ENCODE results near the gene MICALL1.
A peak's percentile ranks its signal among the peaks of the same experiment; 100 is the strongest.

Gene MICALL1

DNA sequence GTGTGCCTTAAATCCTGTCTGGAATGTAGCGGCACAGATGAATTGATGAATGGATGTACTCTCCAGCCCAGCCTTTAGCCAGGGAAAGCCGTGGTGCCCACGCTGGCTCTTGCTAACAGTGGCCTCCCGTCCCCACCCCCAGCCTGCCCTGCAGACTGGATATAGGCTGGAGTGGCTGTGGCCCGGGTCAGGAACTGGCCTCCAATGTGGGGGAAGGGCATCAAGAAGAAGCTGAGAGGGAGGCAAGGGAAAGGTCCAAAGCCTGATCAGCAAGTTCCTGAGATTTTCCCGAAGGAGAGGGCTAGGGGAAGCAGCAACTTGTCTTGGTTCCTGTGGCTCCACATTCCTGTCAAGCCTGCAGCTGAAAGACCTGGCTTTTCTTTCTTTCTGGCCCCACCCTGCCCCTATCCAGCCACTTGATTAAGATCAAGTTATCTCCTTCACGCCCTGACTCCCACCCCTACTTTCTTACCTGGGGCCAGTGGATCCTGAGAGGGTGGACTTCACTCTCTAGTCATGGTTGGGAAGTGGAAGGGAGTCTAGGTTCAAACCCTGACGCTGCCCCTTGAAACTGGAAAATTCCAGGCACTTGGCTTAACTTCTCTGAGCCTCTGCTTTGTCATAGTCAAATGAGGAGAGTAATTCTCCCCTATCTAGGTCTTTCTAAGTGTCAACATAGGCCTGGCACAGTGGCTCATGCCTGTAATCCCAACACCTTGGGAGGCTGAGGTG lies 11.0 kb upstream of the MICALL1 start:
- in situ Hi-C loops (cut with HindIII; ENCODE audit: low pct_unique_long_range_greater_than_20kb, low sequenced_read_pairs) = no loop called here
- peak in 1 of 2 experiments; percentile 83 for DNase-seq (ENCODE audit: low read depth in 1 of 2, low spot score in 1 of 2)
- TF ChIP-seq JUND (IDR thresholded peaks at IDR 0.05; ENCODE audit: low read depth) = no peak

DNA sequence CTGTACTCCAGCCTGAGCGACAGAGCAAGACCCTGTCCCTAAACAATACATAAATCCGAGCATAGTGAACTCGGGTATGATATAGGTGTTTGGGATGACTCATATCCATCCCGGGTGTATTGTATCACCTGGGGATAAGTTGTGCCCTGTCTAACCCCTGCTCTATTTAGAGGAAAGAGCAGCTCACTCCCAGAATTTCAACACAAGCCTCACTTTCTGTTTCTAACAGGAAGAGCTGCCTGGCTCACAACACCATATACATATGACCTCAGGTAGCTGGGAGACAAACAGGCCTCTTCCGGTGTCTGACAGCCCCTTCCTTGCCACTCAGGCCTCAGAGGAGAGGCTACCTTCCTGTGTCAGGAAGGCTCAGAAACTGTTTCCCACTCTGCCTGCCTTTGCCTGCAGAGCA lies 9.9 kb upstream of the MICALL1 start:
- TF ChIP-seq JUND (IDR thresholded peaks at IDR 0.05; ENCODE audit: low read depth) = no peak
- in situ Hi-C loops (cut with HindIII; ENCODE audit: low pct_unique_long_range_greater_than_20kb, low sequenced_read_pairs) = no loop called here
- DNase-seq (ENCODE audit: low read depth in 1 of 2, low spot score in 1 of 2) = no peak

GRCh38 chr22:37896939-37897338 lies 9.2 kb upstream of the MICALL1 start:
- DNase-seq (ENCODE audit: low read depth in 1 of 2, low spot score in 1 of 2) = no peak
- in situ Hi-C loops (cut with HindIII; ENCODE audit: low pct_unique_long_range_greater_than_20kb, low sequenced_read_pairs) = no loop called here
- TF ChIP-seq JUND (IDR thresholded peaks at IDR 0.05; ENCODE audit: low read depth) = no peak

DNA sequence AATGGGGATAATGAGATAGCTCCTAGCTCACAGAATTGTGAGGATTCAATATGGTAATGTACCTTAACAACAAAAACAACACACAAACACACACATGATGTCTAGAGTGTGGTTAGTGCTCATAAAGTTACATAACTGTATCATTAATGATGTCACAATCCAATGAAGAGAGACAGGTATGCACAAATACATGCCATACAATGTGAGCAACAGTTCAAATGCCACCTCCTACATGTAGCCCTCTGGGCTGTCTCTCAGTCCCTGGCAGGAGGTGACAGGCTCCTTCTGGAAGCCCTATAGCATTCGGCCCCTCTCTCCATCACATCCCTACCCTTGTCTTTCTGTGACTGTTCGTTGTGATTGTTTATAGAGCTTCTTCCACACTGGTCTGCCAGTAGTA lies 8.3 kb upstream of the MICALL1 start:
- no peak for DNase-seq (ENCODE audit: low read depth in 1 of 2, low spot score in 1 of 2)
- no peak for TF ChIP-seq JUND (IDR thresholded peaks at IDR 0.05; ENCODE audit: low read depth)
- in situ Hi-C loops (cut with HindIII; ENCODE audit: low pct_unique_long_range_greater_than_20kb, low sequenced_read_pairs) = no loop called here

DNA sequence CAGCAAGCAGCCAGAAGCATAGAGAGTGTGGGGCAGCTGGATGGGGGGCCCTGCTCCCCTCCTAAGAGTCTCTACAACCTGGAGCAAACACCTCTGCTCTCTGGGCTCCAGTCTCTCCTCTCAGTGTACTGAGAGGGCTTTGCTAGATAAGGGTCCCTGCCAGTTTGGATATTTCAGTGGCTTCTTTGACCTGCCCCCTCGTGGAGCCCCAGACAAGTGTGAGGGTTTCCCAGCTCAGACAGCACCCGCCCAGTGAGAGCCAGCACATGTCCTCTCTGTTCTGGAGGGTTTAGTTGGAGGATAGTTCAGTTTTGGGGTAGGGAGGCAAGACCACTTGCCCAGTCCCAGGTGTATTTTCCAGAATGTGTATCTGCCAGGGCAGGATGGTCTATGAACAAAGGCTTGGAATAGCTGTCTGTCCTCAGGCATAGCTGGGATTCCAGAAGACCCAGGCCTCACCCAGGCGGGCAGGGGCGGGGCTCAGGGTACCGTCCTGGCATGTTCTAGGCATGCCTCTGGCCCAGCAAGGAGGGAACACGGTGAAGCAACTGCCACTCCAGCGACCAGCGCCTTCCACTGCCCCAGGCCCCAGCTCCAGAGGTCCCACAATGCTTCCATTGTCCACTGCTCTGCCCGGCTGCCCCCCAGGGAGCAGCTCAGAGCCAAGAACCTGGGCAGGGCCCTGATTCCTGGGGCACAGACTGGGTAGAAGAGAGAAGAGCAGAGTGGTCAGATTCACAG lies 7.5 kb upstream of the MICALL1 start:
- no peak for TF ChIP-seq JUND (IDR thresholded peaks at IDR 0.05; ENCODE audit: low read depth)
- in situ Hi-C loops (cut with HindIII; ENCODE audit: low pct_unique_long_range_greater_than_20kb, low sequenced_read_pairs) = no loop called here
- no peak for DNase-seq (ENCODE audit: low read depth in 1 of 2, low spot score in 1 of 2)

DNA sequence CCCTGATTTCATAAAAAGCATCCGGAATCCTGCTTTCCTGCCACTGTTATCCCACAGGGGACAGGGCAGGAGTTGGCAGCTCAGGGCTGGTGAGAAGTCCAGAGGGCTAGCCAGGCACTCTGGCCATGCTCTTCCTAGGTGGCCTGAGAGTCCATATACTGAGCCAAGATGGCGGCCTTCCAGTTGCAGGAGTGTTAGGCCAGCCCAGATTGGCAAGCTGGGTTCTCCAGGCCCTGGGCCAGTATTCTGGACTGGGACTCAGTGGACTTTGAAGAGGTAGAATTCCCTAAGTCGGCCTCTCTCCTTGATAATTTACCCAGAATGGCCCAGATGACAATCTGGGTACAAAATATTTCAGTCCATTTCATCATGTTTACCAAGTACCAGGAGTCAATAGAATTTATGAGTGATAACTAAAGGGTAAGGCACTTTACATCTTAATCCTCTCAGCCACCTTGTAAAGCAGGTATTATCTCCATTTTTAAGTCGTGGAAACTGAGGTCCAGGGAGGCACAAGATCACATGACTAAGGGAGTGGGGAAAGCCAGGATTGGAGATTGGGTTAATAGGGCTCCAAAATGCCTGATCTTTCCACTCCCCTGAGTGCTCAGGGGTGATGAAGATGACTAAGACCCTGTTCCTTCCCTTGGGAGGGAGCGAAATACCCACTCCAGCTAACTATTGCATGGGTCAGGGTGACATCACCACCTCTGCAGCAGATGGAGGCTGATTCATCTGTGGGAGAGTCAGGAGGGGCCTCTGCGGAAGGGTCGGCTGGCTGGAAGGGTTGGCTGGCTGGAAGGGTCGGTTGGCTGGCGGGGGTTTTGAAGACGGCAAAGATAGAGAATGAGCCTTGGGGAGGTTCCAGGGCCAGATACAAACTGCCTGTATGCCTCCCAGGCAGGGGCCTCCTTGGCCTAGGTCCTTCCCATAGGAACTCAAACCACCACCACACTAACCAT lies 1.2 kb upstream of the MICALL1 start:
- in situ Hi-C loops (cut with HindIII; ENCODE audit: low pct_unique_long_range_greater_than_20kb, low sequenced_read_pairs) = no loop called here
- DNase-seq (ENCODE audit: low read depth in 1 of 2, low spot score in 1 of 2) = no peak
- no peak for TF ChIP-seq JUND (IDR thresholded peaks at IDR 0.05; ENCODE audit: low read depth)

GRCh38 chr22:37906364-37907008 lies 389 bp downstream of the MICALL1 start:
- in situ Hi-C loops (cut with HindIII; ENCODE audit: low pct_unique_long_range_greater_than_20kb, low sequenced_read_pairs) = no loop called here
- no peak for TF ChIP-seq JUND (IDR thresholded peaks at IDR 0.05; ENCODE audit: low read depth)
- DNase-seq (ENCODE audit: low read depth in 1 of 2, low spot score in 1 of 2) = no peak

GRCh38 chr22:37907036-37907954 lies 1.2 kb downstream of the MICALL1 start:
- in situ Hi-C loops (cut with HindIII; ENCODE audit: low pct_unique_long_range_greater_than_20kb, low sequenced_read_pairs) = no loop called here
- no peak for DNase-seq (ENCODE audit: low read depth in 1 of 2, low spot score in 1 of 2)
- no peak for TF ChIP-seq JUND (IDR thresholded peaks at IDR 0.05; ENCODE audit: low read depth)

DNA sequence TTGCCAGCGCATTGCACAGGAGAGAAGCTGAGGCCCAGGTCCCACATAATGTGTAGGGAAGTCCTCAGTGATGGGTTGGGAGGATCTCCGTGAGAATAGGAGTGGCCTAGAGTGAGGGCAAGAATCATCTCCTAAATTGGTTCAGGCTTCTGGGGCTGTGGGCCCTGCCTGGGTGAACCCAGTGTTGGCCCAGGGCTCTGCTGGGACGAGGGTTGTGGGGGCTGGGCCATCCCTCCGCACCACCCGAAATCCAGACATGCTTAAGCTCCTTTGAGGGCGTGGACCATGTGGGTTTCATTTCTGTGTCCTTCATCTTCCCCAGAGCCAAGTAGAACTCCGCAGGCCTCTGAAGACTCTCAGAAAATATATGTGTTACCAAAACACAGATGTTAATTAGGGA lies 3.7 kb downstream of the MICALL1 start:
- in situ Hi-C loops (cut with HindIII; ENCODE audit: low pct_unique_long_range_greater_than_20kb, low sequenced_read_pairs) = no loop called here
- TF ChIP-seq JUND (IDR thresholded peaks at IDR 0.05; ENCODE audit: low read depth) = no peak
- no peak for DNase-seq (ENCODE audit: low read depth in 1 of 2, low spot score in 1 of 2)

DNA sequence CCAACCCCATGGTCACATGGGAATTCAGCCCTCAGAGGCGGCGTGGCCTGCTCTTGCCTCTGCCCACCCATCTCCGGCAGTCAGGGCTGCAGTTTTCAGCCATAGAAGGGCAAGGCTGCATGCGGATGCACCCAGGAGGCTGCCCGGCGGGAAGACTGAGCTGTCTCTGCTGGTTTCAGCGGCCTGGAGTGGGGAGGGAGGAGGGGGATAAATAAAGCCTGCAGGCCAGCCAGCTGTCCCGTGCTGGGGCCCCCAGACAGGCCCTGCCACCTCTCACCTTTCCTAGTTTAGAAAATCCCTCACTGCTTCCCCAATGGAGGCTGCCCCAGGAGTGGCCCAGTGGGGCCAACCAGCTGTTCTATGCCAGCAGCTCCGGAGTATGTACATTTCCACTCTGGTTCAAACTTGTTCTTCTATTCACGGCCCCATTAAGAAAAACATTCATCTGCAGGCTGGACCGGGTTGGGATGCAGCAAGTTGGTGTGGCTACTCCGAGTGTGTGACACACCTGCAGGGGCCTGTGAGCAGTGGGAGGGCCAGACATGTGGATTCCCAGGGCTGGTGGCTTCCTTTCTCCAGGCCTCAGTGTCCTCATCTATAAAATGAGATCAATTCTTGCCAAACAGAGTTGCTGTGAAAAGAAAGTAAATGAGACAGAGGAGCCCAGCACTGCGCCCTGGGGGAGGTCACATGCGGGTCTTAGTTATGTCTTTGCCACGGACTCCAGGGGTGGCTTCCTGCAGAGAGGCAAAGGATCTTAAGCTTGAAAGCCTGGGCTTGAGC lies 5.0 kb downstream of the MICALL1 start:
- DNase-seq (ENCODE audit: low read depth in 1 of 2, low spot score in 1 of 2) = no peak
- in situ Hi-C loops (cut with HindIII; ENCODE audit: low pct_unique_long_range_greater_than_20kb, low sequenced_read_pairs) = no loop called here
- no peak for TF ChIP-seq JUND (IDR thresholded peaks at IDR 0.05; ENCODE audit: low read depth)

DNA sequence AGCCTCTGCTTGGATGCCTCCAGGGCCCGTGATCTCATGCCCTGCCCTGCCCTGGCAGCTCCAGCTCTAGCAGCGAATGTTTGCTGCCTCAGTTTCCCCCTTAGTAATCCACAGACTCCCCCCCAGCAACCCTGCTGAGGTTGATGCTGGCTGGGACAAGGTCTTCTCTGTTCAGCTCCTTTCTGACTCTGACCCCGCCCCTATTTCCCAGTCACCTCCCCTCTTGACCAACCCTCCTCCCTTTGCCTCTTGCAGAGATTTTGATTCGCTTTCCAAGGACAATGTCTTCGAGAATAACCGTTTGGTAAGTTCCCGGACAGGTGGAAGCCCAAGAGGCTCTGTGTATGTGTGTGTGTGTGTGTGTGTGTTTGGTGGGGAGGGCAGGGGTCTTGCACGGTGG lies 5.6 kb downstream of the MICALL1 start:
- TF ChIP-seq JUND (IDR thresholded peaks at IDR 0.05; ENCODE audit: low read depth) = no peak
- in situ Hi-C loops (cut with HindIII; ENCODE audit: low pct_unique_long_range_greater_than_20kb, low sequenced_read_pairs) = no loop called here
- DNase-seq (ENCODE audit: low read depth in 1 of 2, low spot score in 1 of 2) = no peak
